ENCODE measurements around the gene MLF2. TPM values are rescaled to one million over a fixed set of nuclear protein-coding genes. Genes with fewer than 3 reads are reported as not detected.
A peak's percentile ranks its signal among the peaks of the same experiment; 100 is the strongest.

MLF2 gene
- polyA plus RNA-seq, 6 donors from 2014 or later: 128 to 167 (median 150) TPM

GRCh38 chr12:6784296-6784695, 31.4 kb upstream of the MLF2 start:
- Mint-ChIP-seq H3K4me3 (no peak overlapping the region), H3K27me3 (peaks cover 9 to 30% (median 20%) of the 10 kb centered on the region in 3 donors), H3K9me3 (no peaks in the 10 kb centered on the region), H3K4me1 (no peaks in the 10 kb centered on the region), H3K36me3 (no peaks in the 10 kb centered on the region), H3K27ac (peak overlapping the region in 1 of 6 donors; percentile 35)
- DNase-seq (no peak), ATAC-seq (ENCODE audit: low read depth in 2 of 2) (no peak)

- no peak for DNase-seq
- H3K4me1 Mint-ChIP-seq: peaks cover 3 to 4% (median 3%) of the 10 kb centered on the region in 3 donors
- no peaks in the 10 kb centered on the region for H3K9me3 Mint-ChIP-seq
- no peak for ATAC-seq (ENCODE audit: low read depth in 2 of 2)
- no peak overlapping the region for H3K27ac Mint-ChIP-seq
- no peak overlapping the region for H3K4me3 Mint-ChIP-seq
- H3K27me3 Mint-ChIP-seq: peaks cover 8 to 27% (median 18%) of the 10 kb centered on the region in 3 donors
- H3K36me3 Mint-ChIP-seq: no peaks in the 10 kb centered on the region
These were observed 30.9 kb upstream of the MLF2 start for GRCh38 chr12:6783828-6784227.

GRCh38 chr12:6782850-6783566, 30.1 kb upstream of the MLF2 start:
- no peaks in the 10 kb centered on the region for H3K36me3 Mint-ChIP-seq
- no peaks in the 10 kb centered on the region for H3K9me3 Mint-ChIP-seq
- ATAC-seq (ENCODE audit: low read depth in 2 of 2) (no peak), DNase-seq (no peak)
- peaks cover 9 to 28% (median 18%) of the 10 kb centered on the region in 3 donors for H3K27me3 Mint-ChIP-seq
- no peak overlapping the region for H3K27ac Mint-ChIP-seq
- H3K4me3 Mint-ChIP-seq: no peak overlapping the region
- peaks cover 11 to 12% (median 12%) of the 10 kb centered on the region in 3 donors for H3K4me1 Mint-ChIP-seq

- ATAC-seq (ENCODE audit: low read depth in 2 of 2) (no peak), DNase-seq (no peak)
- peaks cover 13% of the 10 kb centered on the region in 3 donors for H3K4me1 Mint-ChIP-seq
- H3K27me3 Mint-ChIP-seq: peaks cover 15 to 37% (median 27%) of the 10 kb centered on the region in 3 donors
- no peaks in the 10 kb centered on the region for H3K36me3 Mint-ChIP-seq
- no peaks in the 10 kb centered on the region for H3K9me3 Mint-ChIP-seq
- no peak overlapping the region for H3K4me3 Mint-ChIP-seq
- no peak overlapping the region for H3K27ac Mint-ChIP-seq
These were observed 29.2 kb upstream of the MLF2 start for GRCh38 chr12:6782119-6782518.

DNA sequence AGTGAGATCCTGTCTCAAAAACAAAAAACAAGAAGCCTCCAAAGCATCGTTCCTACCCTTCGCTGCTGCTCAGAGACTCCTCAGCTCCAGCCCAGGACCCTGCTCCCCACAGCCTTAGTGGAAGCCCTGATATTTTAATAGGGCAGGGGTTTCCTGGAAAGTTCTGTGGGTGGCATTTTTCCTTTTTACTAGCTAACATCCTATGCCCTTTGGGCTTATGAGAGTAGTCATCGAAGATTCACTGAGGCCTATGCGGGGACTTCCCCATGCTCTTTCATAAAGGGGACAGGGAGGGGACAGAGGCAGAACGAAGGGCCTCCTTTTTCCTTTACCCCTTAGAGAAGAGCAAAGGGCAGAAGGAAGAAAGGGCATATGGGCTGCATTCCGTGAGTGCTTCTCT, 27.6 kb upstream of the MLF2 start:
- peaks cover 23 to 45% (median 42%) of the 10 kb centered on the region in 3 donors for H3K27me3 Mint-ChIP-seq
- no peak for ATAC-seq (ENCODE audit: low read depth in 2 of 2)
- no peaks in the 10 kb centered on the region for H3K36me3 Mint-ChIP-seq
- no peak for DNase-seq
- no peak overlapping the region for H3K4me3 Mint-ChIP-seq
- H3K9me3 Mint-ChIP-seq: no peaks in the 10 kb centered on the region
- H3K27ac Mint-ChIP-seq: no peak overlapping the region
- H3K4me1 Mint-ChIP-seq: peaks cover 13 to 14% (median 13%) of the 10 kb centered on the region in 3 donors

DNA sequence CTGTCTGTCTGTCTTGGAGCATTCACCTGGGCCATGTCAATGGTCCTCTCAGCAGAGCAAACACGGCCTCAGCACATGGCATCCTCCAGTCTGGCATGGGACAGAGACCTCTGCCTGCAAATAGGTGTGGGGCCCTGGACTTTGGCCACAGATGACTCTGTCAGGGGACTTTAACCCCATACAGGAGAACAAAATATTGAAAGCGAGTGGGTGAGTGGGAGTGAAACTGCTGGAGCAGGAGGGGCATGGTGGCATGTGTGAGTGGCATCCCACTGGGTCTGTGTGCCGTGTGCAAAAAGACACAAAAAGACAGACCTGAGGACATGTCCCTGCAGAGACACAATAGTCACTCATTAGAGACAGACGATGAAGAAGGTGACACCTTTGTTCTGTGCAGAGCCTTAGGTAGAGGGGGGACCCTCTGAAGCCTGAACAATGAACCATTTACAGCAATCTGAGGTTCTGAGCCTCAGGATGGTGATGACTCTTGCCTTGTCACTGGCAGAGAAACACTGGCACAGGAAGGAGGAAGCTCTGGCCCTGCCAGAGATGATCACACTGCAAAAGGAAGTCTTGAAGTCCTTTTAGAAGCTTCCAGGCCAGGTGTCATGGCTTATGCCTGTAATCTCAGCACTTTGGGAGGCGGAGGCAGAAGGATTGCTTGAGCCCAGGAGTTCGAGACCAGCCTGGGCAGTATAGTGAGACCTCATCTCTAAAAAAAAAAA, 26.9 kb upstream of the MLF2 start:
- Mint-ChIP-seq H3K36me3 (peaks cover 0 to 6% of the 10 kb centered on the region in 2 donors), H3K27ac (peak overlapping the region in 2 of 6 donors; percentile 50 to 90), H3K9me3 (no peaks in the 10 kb centered on the region), H3K27me3 (peaks cover 30 to 52% (median 49%) of the 10 kb centered on the region in 3 donors), H3K4me3 (peak overlapping the region in 5 of 8 donors; percentile 9 to 87 (median 57)), H3K4me1 (peaks cover 14 to 17% (median 16%) of the 10 kb centered on the region in 3 donors)
- DNase-seq (no peak), ATAC-seq (ENCODE audit: low read depth in 2 of 2) (no peak)

DNA sequence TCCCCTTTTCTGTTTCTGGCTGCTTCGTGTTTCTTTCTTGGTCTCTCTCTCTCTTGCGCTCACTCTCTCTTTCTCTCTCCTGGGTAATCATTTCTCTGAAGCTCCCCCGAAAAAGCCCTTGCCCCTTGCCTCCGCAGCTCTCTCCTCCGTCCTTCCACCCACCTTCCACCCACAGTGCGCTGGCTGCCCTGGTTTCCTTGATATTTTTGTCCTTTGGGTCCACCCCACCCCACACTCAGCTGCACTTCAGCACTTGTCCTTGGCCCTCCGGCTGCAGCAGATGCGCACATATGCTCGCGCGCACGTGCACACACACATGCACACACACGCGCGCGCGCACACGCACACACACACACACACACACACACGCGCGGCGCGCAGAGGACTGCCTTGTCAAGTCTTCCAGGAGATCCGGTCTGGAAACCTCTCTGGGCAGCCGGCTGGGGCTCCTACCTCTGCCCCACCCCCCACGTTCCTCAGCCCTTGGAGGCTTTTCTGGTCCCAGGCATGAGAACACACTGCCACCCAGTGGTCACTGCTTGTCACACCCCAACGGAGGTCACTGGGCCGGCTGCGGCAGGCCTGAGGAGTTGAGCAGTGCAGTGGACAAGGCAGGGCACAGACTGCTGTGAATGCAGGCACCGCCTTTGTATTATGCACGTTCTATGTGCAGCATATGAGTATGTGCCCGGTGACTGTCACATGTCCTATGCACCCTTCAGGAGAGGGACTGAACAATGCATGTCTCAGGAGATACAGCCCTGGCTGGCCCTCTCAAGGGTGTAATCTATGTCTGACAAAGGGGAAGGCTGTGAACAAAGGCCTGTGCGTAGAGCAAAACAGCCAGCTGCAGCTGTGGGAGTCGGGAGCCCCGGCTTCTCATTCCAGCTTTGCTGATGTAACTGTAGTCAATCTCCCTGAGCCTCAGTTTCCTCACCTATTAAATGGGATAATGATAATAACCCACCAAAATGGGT, 25.9 kb upstream of the MLF2 start:
- peak; percentile 83 for DNase-seq
- Mint-ChIP-seq H3K9me3 (no peaks in the 10 kb centered on the region), H3K36me3 (peaks cover 0 to 8% of the 10 kb centered on the region in 2 donors), H3K27me3 (peaks cover 38 to 59% (median 57%) of the 10 kb centered on the region in 3 donors), H3K27ac (peak overlapping the region in 4 of 6 donors; percentile 5 to 96 (median 88)), H3K4me3 (peak overlapping the region; percentile 54 to 95 (median 86)), H3K4me1 (peaks cover 20 to 22% (median 21%) of the 10 kb centered on the region in 3 donors)
- peak; percentile 93 for ATAC-seq (ENCODE audit: low read depth in 2 of 2)

GRCh38 chr12:6778217-6778573, 25.3 kb upstream of the MLF2 start:
- Mint-ChIP-seq H3K36me3 (peaks cover 0 to 8% of the 10 kb centered on the region in 2 donors), H3K4me1 (peaks cover 22 to 24% (median 23%) of the 10 kb centered on the region in 3 donors), H3K9me3 (no peaks in the 10 kb centered on the region), H3K4me3 (peak overlapping the region in 6 of 8 donors; percentile 54 to 95 (median 88)), H3K27me3 (peaks cover 38 to 59% (median 54%) of the 10 kb centered on the region in 3 donors), H3K27ac (peak overlapping the region in 1 of 6 donors; percentile 29)
- ATAC-seq (ENCODE audit: low read depth in 2 of 2): no peak
- no peak for DNase-seq

- no peak for DNase-seq
- Mint-ChIP-seq H3K9me3 (no peaks in the 10 kb centered on the region), H3K27me3 (peaks cover 38 to 65% (median 61%) of the 10 kb centered on the region in 3 donors), H3K4me3 (peak overlapping the region in 2 of 8 donors; percentile 19 to 29), H3K27ac (no peak overlapping the region), H3K4me1 (peaks cover 25 to 30% (median 29%) of the 10 kb centered on the region in 3 donors), H3K36me3 (peaks cover 0 to 8% of the 10 kb centered on the region in 2 donors)
- no peak for ATAC-seq (ENCODE audit: low read depth in 2 of 2)
These were observed 24.4 kb upstream of the MLF2 start for GRCh38 chr12:6777386-6777785.

DNA sequence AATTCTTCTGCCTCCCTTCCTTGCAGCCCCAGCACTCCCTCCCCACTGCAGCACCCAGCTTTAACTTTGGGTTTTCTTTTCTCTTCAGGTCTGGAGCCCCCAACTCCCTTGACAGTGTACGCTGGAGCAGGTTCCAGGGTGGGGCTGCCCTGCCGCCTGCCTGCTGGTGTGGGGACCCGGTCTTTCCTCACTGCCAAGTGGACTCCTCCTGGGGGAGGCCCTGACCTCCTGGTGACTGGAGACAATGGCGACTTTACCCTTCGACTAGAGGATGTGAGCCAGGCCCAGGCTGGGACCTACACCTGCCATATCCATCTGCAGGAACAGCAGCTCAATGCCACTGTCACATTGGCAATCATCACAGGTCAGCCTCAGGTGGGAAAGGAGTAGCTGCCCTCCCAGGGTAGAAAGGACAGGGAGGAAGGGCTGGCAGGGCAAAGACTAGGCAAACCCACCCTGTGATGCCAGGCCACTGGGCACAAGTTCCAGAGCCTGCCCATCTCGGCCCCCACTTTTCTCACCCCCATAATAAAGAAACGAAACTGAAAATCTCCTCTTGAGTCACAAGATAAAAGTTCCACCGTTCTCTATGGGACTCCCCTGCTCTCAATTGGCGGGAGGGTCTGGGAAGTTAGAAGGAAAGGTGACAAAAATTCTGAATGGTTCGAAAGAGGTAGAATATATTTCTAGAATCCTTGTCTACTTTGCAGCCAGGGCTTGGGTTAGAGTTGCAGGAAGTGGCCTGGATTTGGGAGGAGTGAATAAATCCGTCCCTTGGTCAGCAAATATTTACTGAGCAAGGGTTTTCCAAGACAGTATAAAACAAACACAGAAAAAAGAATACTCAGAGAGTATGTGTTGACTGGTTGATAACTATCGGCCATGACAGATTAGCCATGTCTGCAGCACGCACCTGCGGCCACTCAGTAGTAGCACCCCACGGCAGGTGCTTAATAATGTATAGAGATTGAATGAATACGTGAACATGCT, 22.5 kb upstream of the MLF2 start:
- Mint-ChIP-seq H3K4me3 (peak overlapping the region in 2 of 8 donors; percentile 24 to 42), H3K9me3 (no peaks in the 10 kb centered on the region), H3K27ac (peak overlapping the region in 1 of 6 donors; percentile 36), H3K36me3 (peaks cover 0 to 8% of the 10 kb centered on the region in 2 donors), H3K4me1 (peaks cover 30 to 42% (median 35%) of the 10 kb centered on the region in 3 donors), H3K27me3 (peaks cover 46 to 84% (median 79%) of the 10 kb centered on the region in 3 donors)
- no peak for DNase-seq
- no peak for ATAC-seq (ENCODE audit: low read depth in 2 of 2)

- Mint-ChIP-seq H3K36me3 (peaks cover 0 to 8% of the 10 kb centered on the region in 2 donors), H3K4me1 (peaks cover 30 to 42% (median 35%) of the 10 kb centered on the region in 3 donors), H3K27me3 (peaks cover 46 to 93% (median 88%) of the 10 kb centered on the region in 3 donors), H3K4me3 (peak overlapping the region in 1 of 8 donors; percentile 63), H3K9me3 (no peaks in the 10 kb centered on the region), H3K27ac (no peak overlapping the region)
- DNase-seq (no peak), ATAC-seq (ENCODE audit: low read depth in 2 of 2) (no peak)
These were observed 21.6 kb upstream of the MLF2 start for GRCh38 chr12:6774499-6775062.

Measured in naive B cell (primary cell).